ENCODE measurements around the gene TMEM106A.
"Not testable (repeated sequence)": the region's sequence is repeated elsewhere in the genome, so short reads cannot be mapped to it uniquely, and the experiment has no call there.

Gene TMEM106A

GRCh38 chr17:43211480-43212402 lies at the start of gene TMEM106A:
Gene TMEM106A, plus strand, starts transcription at chr17:43211875. Its CDS starts 1,167 bp downstream, at chr17:43213042.
- no peak for TF ChIP-seq EZH2 (IDR thresholded peaks at IDR 0.05)
- peak; percentile 64; the same call in 1 of the 2 replicates for TF ChIP-seq POLR2AphosphoS5 (IDR thresholded peaks at IDR 0.05; ENCODE audit: borderline replicate concordance, low read depth, low read length)
- TF ChIP-seq FOXP2 (optimal IDR thresholded peaks at IDR 0.05; ENCODE audit: control extremely low read depth, extremely low read length, insufficient read depth), result no peak
- DNase-seq (ENCODE audit: low read depth, low spot score), result peak; percentile 24
- Histone ChIP-seq H3K9ac (ENCODE audit: insufficient read length) (peak within 1 kb of the TSS; percentile 71), H3K27ac (0 out of 2 replicates have a peak within 1 kb of the TSS, but pooled peaks have one; percentile 30), H3K4me3 (peak within 1 kb of the TSS; percentile 79), H3K36me3 (ENCODE audit: insufficient read depth, low read length) (no peaks in the 10 kb centered on the region), H3K9me3 (ENCODE audit: low read depth, low read length) (no peaks in the 10 kb centered on the region)

GRCh38 chr17:43165971-43166370 lies 45.7 kb upstream of the TMEM106A start:
- H3K4me3 ChIP-seq; DNase-seq (ENCODE audit: low read depth, low spot score); H3K36me3 ChIP-seq (ENCODE audit: insufficient read depth, low read length); H3K9me3 ChIP-seq (ENCODE audit: low read depth, low read length); H3K9ac ChIP-seq (ENCODE audit: insufficient read length); H3K27ac ChIP-seq: not testable (repeated sequence)

- no peak overlapping the region for H3K27ac ChIP-seq
- no peaks in the 10 kb centered on the region for H3K36me3 ChIP-seq (ENCODE audit: insufficient read depth, low read length)
- H3K9me3 ChIP-seq (ENCODE audit: low read depth, low read length), result no peaks in the 10 kb centered on the region
- peak overlapping the region; percentile 73 for H3K9ac ChIP-seq (ENCODE audit: insufficient read length)
- H3K4me3 ChIP-seq, result peak overlapping the region; percentile 95
- no peak for DNase-seq (ENCODE audit: low read depth, low spot score)
- TF ChIP-seq FOXP2 (optimal IDR thresholded peaks at IDR 0.05; ENCODE audit: control extremely low read depth, extremely low read length, insufficient read depth) (no peak), EZH2 (IDR thresholded peaks at IDR 0.05) (no peak), POLR2AphosphoS5 (IDR thresholded peaks at IDR 0.05; ENCODE audit: borderline replicate concordance, low read depth, low read length) (no peak)
Observed at GRCh38 chr17:43169561-43170139, 42.0 kb upstream of the TMEM106A start.

- peak overlapping the region; percentile 84 for H3K9ac ChIP-seq (ENCODE audit: insufficient read length)
- no peak for TF ChIP-seq FOXP2 (optimal IDR thresholded peaks at IDR 0.05; ENCODE audit: control extremely low read depth, extremely low read length, insufficient read depth)
- TF ChIP-seq POLR2AphosphoS5 (IDR thresholded peaks at IDR 0.05; ENCODE audit: borderline replicate concordance, low read depth, low read length), result no peak; the same call in 1 of the 2 replicates
- no peak for TF ChIP-seq EZH2 (IDR thresholded peaks at IDR 0.05)
- peak overlapping the region; percentile 95 for H3K4me3 ChIP-seq
Observed at GRCh38 chr17:43170140-43170765, 41.4 kb upstream of the TMEM106A start.

GRCh38 chr17:43170766-43171585 lies 40.7 kb upstream of the TMEM106A start, which contains the start of gene NBR1:
Gene NBR1, plus strand, starts transcription at chr17:43171214. Its CDS starts 4,586 bp downstream, at chr17:43175800.
- peaks cover 6% of the 10 kb centered on the region for H3K36me3 ChIP-seq (ENCODE audit: insufficient read depth, low read length)
- H3K9ac ChIP-seq (ENCODE audit: insufficient read length), result peak within 1 kb of the TSS; percentile 84
- peak; percentile 94 for DNase-seq (ENCODE audit: low read depth, low spot score)
- peak within 1 kb of the TSS; percentile 95 for H3K4me3 ChIP-seq
- TF ChIP-seq FOXP2 (optimal IDR thresholded peaks at IDR 0.05; ENCODE audit: control extremely low read depth, extremely low read length, insufficient read depth), result peak; percentile 89
- TF ChIP-seq EZH2 (IDR thresholded peaks at IDR 0.05), result no peak
- TF ChIP-seq POLR2AphosphoS5 (IDR thresholded peaks at IDR 0.05; ENCODE audit: borderline replicate concordance, low read depth, low read length), result peak; percentile 71
- H3K27ac ChIP-seq, result peak within 1 kb of the TSS; percentile 89
- H3K9me3 ChIP-seq (ENCODE audit: low read depth, low read length), result no peaks in the 10 kb centered on the region

More at GRCh38 chr17:43170140-43170765, 41.4 kb upstream of the TMEM106A start:
- H3K36me3 ChIP-seq (ENCODE audit: insufficient read depth, low read length), result no peaks in the 10 kb centered on the region
- H3K27ac ChIP-seq, result peak overlapping the region; percentile 89
- peak; percentile 78 for DNase-seq (ENCODE audit: low read depth, low spot score)
- H3K9me3 ChIP-seq (ENCODE audit: low read depth, low read length), result no peaks in the 10 kb centered on the region

GRCh38 chr17:43171586-43172487 lies 39.8 kb upstream of the TMEM106A start:
- H3K4me3 ChIP-seq, result peak overlapping the region; percentile 95
- H3K27ac ChIP-seq, result peak overlapping the region; percentile 89
- peak overlapping the region; percentile 84 for H3K9ac ChIP-seq (ENCODE audit: insufficient read length)
- DNase-seq (ENCODE audit: low read depth, low spot score), result peak; percentile 52
- no peaks in the 10 kb centered on the region for H3K9me3 ChIP-seq (ENCODE audit: low read depth, low read length)
- H3K36me3 ChIP-seq (ENCODE audit: insufficient read depth, low read length), result peaks cover 10% of the 10 kb centered on the region
- TF ChIP-seq EZH2 (IDR thresholded peaks at IDR 0.05) (no peak), FOXP2 (optimal IDR thresholded peaks at IDR 0.05; ENCODE audit: control extremely low read depth, extremely low read length, insufficient read depth) (no peak), POLR2AphosphoS5 (IDR thresholded peaks at IDR 0.05; ENCODE audit: borderline replicate concordance, low read depth, low read length) (no peak)
